HepG2 (cell line): ENCODE results near the gene LOX. TPM values are rescaled to one million over a fixed set of nuclear protein-coding genes. Genes with fewer than 3 reads are reported as not detected.

ENCODE experiments used
- ATAC-seq: fragments of 200-7000 bp; cut with Tn5 transposase; 3 replicates; pipeline ENCODE4 v1.9.1; 2020; ENCODE audit warnings: mild to moderate bottlenecking, moderate library complexity
- BruUV-seq: library from RNA; stranded (reverse); fragments of 400-500 nt; replicated peaks from 2 replicates; lab custom pipeline; 2021; lab: Mats Ljungman, UMichigan
- CTCF ChIA-PET: fragments of 300-600 bp; formaldehyde crosslinking; extraction: SDS; loops from one replicate; lab custom pipeline; 2021; ENCODE audit warnings: low total read pairs, inconsistent platforms, low intra/inter-chr PET ratio; lab: Yijun Ruan, JAX
- POLR2A ChIA-PET: fragments of 350-600 bp; sonication (Branson Sonifier 250); formaldehyde crosslinking; loops from one replicate; lab custom pipeline; 2020; ENCODE audit warnings: antibody characterized with exemption, inconsistent platforms; lab: Yijun Ruan, JAX
- DNase-seq: peaks from one replicate; pipeline ENCODE4 v3.0.0-alpha.2; 2015; ENCODE audit warnings: low spot score
- FAIRE-seq: peaks from 3 replicates; lab custom pipeline; 2011; peaks lifted over from hg19 to GRCh38; lab: Jason Lieb, UNC
- H2AFZ ChIP-seq: one replicate; pipeline ENCODE4 v1.6.1; 2011; ENCODE audit warnings: low read length, inconsistent platforms
- H3K27ac ChIP-seq: fragments of 300-600 bp; 3 replicates; pipeline ENCODE4 v1.8.0; 2011; ENCODE audit warnings: mixed run types, mild to moderate bottlenecking, mixed read lengths, low read length, inconsistent platforms; ENCODE audit not compliant: insufficient read depth; ENCODE audit errors: extremely low read length
- H3K27me3 ChIP-seq, 2 experiments: fragments of 200-600 bp in 1 of 2; 2 replicates in 1 of 2; 3 replicates in 1 of 2; pipeline versions ENCODE4 v1.6.0 to v1.8.0; 2011; ENCODE audit warnings: low read length in 2 of 2, mild to moderate bottlenecking in 2 of 2, moderate library complexity in 2 of 2, inconsistent platforms in 1 of 2; ENCODE audit not compliant: insufficient read depth in 2 of 2, control insufficient read depth in 1 of 2
- H3K36me3 ChIP-seq, 2 experiments: fragments of 200-600 bp in 1 of 2; replicated peaks in 1 of 2; 2 replicates in 1 of 2; 3 replicates in 1 of 2; pipeline versions ENCODE4 v1.5.1 to v1.8.0; 2011; ENCODE audit warnings: low read length in 2 of 2, inconsistent platforms in 1 of 2; ENCODE audit not compliant: insufficient read depth in 2 of 2, control insufficient read depth in 1 of 2
- H3K4me1 ChIP-seq: 2 replicates; pipeline ENCODE4 v1.5.1; 2012; ENCODE audit warnings: low read length, inconsistent platforms; ENCODE audit not compliant: insufficient read depth
- H3K4me2 ChIP-seq: 2 replicates; pipeline ENCODE4 v1.6.0; 2011; ENCODE audit warnings: low read depth, low read length, inconsistent platforms
- H3K4me3 ChIP-seq, 3 experiments: fragments of 200-600 bp in 1 of 3; sonication (generic), shearing (Covaris generic) in 1 of 3; replicated peaks in 1 of 3; 2 replicates each; pipeline ENCODE4 v1.5.1; 2011 to 2016; ENCODE audit warnings: low read length in 3 of 3, inconsistent platforms in 2 of 3, low read depth in 2 of 3, mild to moderate bottlenecking in 2 of 3, control low read depth in 1 of 3, mixed read lengths in 1 of 3; ENCODE audit not compliant: insufficient read depth in 1 of 3
- H3K79me2 ChIP-seq: one replicate; pipeline ENCODE4 v1.6.1; 2011; ENCODE audit warnings: low read length, inconsistent platforms; ENCODE audit not compliant: insufficient read depth
- H3K9ac ChIP-seq: 2 replicates; pipeline ENCODE4 v1.6.0; 2011; ENCODE audit warnings: mild to moderate bottlenecking, low read depth, low read length, inconsistent platforms; ENCODE audit not compliant: insufficient read depth
- H3K9me3 ChIP-seq: 2 replicates; pipeline ENCODE4 v1.5.1; 2012; ENCODE audit warnings: mild to moderate bottlenecking, low read length
- H4K20me1 ChIP-seq: 2 replicates; pipeline ENCODE4 v1.6.0; 2011; ENCODE audit warnings: inconsistent platforms, mild to moderate bottlenecking, low read length, moderate library complexity; ENCODE audit not compliant: insufficient read depth
- MAFK ChIP-seq, 2 experiments: IDR thresholded peaks in 1 of 2; conservative IDR thresholded peaks in 1 of 2; 2 replicates each; pipeline ENCODE4 v1.6.1; 2011; ENCODE audit warnings: improper control_type of control experiment in 2 of 2, low read length in 2 of 2
- ZNF124 ChIP-seq: sonication (generic); formaldehyde crosslinking; IDR thresholded peaks from 2 replicates; pipeline ENCODE4 v1.4.0; 2020; ENCODE audit warnings: missing genetic modification reagents
- ZNF350 ChIP-seq: sonication (generic); formaldehyde crosslinking; IDR thresholded peaks from 2 replicates; pipeline ENCODE4 v1.4.0; 2020; ENCODE audit warnings: mild to moderate bottlenecking, low read depth, missing genetic modification reagents, borderline replicate concordance
- WGBS: methylation state at CpG from one replicate; pipeline ENCODE4 v1.1.6; 2017; ENCODE audit warnings: low lambda C conversion rate; 5-methylcytosine and 5-hydroxymethylcytosine counted together
- in situ Hi-C: cut with HindIII; loops from 2 replicates; pipeline ENCODE4 v1.10.0; 2017; ENCODE audit warnings: low pct_unique_long_range_greater_than_20kb; ENCODE audit not compliant: extremely low pct_ligation_motif_present
- intact Hi-C: fragments of 100-400 bp; cut with micrococcal nuclease; formaldehyde crosslinking; loops from one replicate; pipeline ENCODE4 v1.10.0; 2022; ENCODE audit not compliant: unreplicated experiment
- polyA plus RNA-seq, 8 experiments: library from polyadenylated mRNA; depleted of rRNA in 3 of 8; stranded (reverse) in 7 of 8; unstranded in 1 of 8; fragments of >200 nt; fragmentation: Illumina TruSeq in 4 of 8; extraction: Trizol in 4 of 8; gene quantifications; 2 replicates each; pipeline versions ENCODE4 v1.2.1 to v1.2.3, GENCODE V29; 2011 to 2016; ENCODE audit warnings: low read depth in 4 of 8, missing spikeins in 1 of 8, mixed read lengths in 1 of 8; ENCODE audit not compliant: insufficient read depth in 1 of 8
- total RNA-seq, 5 experiments: library from RNA; depleted of rRNA; stranded (reverse); fragments of >200 nt; fragmentation: Illumina TruSeq; extraction: Trizol; gene quantifications; 2 replicates each; pipeline ENCODE4 v1.2.3, GENCODE V29; 2016; ENCODE audit warnings: low read depth in 1 of 5

LOX gene
- total and polyA plus RNA-seq, 2 of the 13 experiments (the other 11 are each of a cell fraction or from before 2014, with no cell fraction given), result 0.73 to 173 TPM

GRCh38 chr5:122073864-122074263 lies 4.2 kb downstream of the LOX start:
- Histone ChIP-seq H3K27ac (no peak overlapping the region), H3K9ac (no peak overlapping the region), H3K9me3 (no peaks in the 10 kb centered on the region), H3K4me3 (no peak overlapping the region), H3K79me2 (no peaks in the 10 kb centered on the region), H2AFZ (no peak overlapping the region), H4K20me1 (no peaks in the 10 kb centered on the region), H3K36me3 (peaks cover 3 to 22% of the 10 kb centered on the region in 2 experiments)
- no peak for DNase-seq
- in situ Hi-C loops, result loop anchor here (10.0 kb wide), 1 partner anchor 99 kb away; no protein-coding TSS in a partner anchor
- intact Hi-C loops, result no loop called here
- 98% methylated on average over 3 of the region's 3 CpGs for WGBS
- FAIRE-seq, result no peak
- ChIA-PET POLR2A (no interaction called here), CTCF (no interaction called here)
- no peak for ATAC-seq
- no TSS peak for BruUV-seq
- TF ChIP-seq ZNF350, result no peak
- TF ChIP-seq, all 625 proteins: peak for 0
- peaks cover 48% of the 10 kb centered on the region for H3K4me1 ChIP-seq
- H3K27me3 ChIP-seq, result no peaks in the 10 kb centered on the region; a peak in 2 of 5 replicates
- H3K4me2 ChIP-seq, result no peak overlapping the region; the same call in 1 of the 2 replicates

GRCh38 chr5:122073018-122073417 lies 5.0 kb downstream of the LOX start:
- H3K9me3 ChIP-seq, result no peaks in the 10 kb centered on the region
- 98% methylated on average over 2 of the region's 2 CpGs for WGBS
- H3K4me3 ChIP-seq, result no peak overlapping the region
- H3K4me2 ChIP-seq, result peak overlapping the region; percentile 19; the same call in 1 of the 2 replicates
- peaks cover 40% of the 10 kb centered on the region for H3K4me1 ChIP-seq
- peaks cover 3 to 27% of the 10 kb centered on the region in 2 experiments for H3K36me3 ChIP-seq
- ChIA-PET CTCF (no interaction called here), POLR2A (no interaction called here)
- in situ Hi-C loops (loop anchor here (10.0 kb wide), 1 partner anchor 98 kb away; no protein-coding TSS in a partner anchor), intact Hi-C loops (no loop called here)
- no peaks in the 10 kb centered on the region for H4K20me1 ChIP-seq
- no peak overlapping the region for H2AFZ ChIP-seq
- no peaks in the 10 kb centered on the region; a peak in 1 of 5 replicates for H3K27me3 ChIP-seq
- FAIRE-seq, result no peak
- TF ChIP-seq ZNF124 (CRISPR knock-in tag) (no peak), MAFK (conservative IDR thresholded peaks at IDR 0.05 in 1 of 2, IDR thresholded peaks at IDR 0.05 in 1 of 2; ENCODE audit: low read length in 2 of 2) (peak in 1 of 2 experiments; percentile 32; a peak in 1 of 4 replicates)
- no peak for ATAC-seq
- DNase-seq, result no peak
- H3K9ac ChIP-seq, result no peak overlapping the region
- H3K27ac ChIP-seq, result no peak overlapping the region
- no TSS peak for BruUV-seq
- H3K79me2 ChIP-seq, result no peaks in the 10 kb centered on the region
